GM12865 (cell line): Measurements from ENCODE around the gene FASTKD3.

Experiments used
- DNase-seq: peaks from one replicate; pipeline ENCODE4 v3.0.0; 2010; ENCODE audit warnings: low read depth
- H3K4me3 ChIP-seq: 2 replicates; pipeline ENCODE4 v1.5.1; 2011; ENCODE audit warnings: mild to moderate bottlenecking, low read depth, low read length, control low read depth
- TF ChIP-seq, protein P1 (sequence below): IDR thresholded peaks from 2 replicates; pipeline ENCODE4 v1.5.1; 2011; ENCODE audit warnings: low read length, control low read depth, low read depth, inconsistent platforms; ENCODE audit not compliant: insufficient read depth; ENCODE audit errors: missing control alignments

The FASTKD3 gene

DNA sequence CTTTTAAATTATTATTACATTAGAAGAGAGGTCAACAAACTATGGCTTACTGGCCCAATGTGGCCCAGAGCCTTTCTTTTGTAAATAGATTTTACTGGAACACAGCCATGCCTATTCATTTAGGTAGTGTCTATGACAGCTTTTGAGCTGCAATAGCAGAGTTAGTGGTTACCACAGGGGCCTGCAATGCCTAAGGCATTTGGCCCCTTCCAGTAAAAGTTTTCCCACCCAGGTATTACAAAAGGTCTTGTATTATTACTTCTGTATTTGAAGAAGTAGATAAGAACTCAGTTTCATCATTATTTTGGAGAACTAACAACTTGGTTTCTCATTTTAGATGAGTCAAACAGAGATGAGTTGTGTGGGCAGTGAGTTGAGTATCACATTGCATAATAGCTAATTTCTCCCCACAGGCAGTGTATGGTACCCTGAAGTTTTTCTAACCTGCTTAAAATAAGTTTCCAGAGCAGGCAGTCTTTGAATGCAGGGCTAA lies 9.6 kb upstream of the FASTKD3 start:
- TF ChIP-seq, protein P1, sequence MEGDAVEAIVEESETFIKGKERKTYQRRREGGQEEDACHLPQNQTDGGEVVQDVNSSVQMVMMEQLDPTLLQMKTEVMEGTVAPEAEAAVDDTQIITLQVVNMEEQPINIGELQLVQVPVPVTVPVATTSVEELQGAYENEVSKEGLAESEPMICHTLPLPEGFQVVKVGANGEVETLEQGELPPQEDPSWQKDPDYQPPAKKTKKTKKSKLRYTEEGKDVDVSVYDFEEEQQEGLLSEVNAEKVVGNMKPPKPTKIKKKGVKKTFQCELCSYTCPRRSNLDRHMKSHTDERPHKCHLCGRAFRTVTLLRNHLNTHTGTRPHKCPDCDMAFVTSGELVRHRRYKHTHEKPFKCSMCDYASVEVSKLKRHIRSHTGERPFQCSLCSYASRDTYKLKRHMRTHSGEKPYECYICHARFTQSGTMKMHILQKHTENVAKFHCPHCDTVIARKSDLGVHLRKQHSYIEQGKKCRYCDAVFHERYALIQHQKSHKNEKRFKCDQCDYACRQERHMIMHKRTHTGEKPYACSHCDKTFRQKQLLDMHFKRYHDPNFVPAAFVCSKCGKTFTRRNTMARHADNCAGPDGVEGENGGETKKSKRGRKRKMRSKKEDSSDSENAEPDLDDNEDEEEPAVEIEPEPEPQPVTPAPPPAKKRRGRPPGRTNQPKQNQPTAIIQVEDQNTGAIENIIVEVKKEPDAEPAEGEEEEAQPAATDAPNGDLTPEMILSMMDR, result no peak
- peak; percentile 73 for DNase-seq
- no peak overlapping the region for H3K4me3 ChIP-seq

DNA sequence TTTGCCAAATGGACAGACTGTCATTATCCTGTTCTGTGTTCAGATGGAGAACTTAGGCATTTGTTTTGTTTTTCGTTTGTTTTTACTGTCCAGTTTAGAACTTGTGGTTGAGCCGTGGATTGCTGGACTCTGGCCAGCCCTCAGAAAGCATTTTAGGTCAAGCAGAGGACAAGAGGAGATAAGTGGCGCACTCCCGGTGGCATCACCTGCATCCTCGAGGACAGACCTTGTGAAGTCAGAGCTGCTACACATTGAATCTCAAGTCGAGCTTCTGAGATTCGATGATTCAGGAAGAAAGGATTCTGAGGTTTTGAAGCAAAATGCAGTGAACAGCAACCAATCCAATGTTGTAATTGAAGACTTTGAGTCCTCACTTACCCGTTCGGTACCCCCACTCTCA lies 9.0 kb upstream of the FASTKD3 start:
- H3K4me3 ChIP-seq, result no peak overlapping the region
- no peak for DNase-seq
- TF ChIP-seq, protein P1, result no peak

DNA sequence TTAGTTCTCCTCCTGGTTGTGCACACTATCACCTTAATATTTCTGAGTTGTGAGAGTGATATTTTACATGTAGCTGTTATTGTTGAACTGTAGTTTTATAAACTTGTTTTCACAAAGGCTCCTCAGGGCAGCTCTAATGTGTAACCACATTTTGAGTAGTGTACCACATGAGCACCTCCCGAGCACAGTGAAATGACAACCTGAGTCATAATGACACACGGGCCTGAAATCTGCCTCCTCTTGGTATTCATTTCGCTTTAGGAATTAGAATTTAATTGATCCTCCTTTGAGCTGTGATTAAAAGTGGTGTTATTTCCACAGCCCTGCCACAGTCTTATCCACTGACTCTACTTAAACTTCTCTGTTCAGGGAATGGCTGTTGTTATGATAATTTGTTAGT lies 8.0 kb upstream of the FASTKD3 start:
- no peak overlapping the region for H3K4me3 ChIP-seq
- DNase-seq, result peak; percentile 48
- TF ChIP-seq, protein P1, result no peak

DNA sequence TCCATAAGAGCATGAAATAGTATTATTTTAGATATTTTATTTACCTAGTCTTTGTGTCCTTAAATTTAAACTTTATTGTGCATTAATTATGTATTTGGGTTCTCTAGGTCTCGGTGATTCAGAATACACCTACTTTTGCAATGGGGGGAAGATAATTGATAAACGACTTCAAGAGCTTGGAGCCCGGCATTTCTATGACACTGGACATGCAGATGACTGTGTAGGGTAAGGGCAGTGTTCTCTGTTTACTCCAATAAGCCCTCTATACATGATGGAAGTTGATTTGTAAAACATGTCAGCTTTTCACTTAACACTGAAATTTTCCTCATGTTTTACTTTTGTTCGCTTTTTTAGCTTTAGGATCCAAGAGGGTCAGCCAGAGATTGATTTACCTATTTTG lies 6.3 kb upstream of the FASTKD3 start:
- TF ChIP-seq, protein P1, result no peak
- DNase-seq, result no peak
- no peak overlapping the region for H3K4me3 ChIP-seq

DNA sequence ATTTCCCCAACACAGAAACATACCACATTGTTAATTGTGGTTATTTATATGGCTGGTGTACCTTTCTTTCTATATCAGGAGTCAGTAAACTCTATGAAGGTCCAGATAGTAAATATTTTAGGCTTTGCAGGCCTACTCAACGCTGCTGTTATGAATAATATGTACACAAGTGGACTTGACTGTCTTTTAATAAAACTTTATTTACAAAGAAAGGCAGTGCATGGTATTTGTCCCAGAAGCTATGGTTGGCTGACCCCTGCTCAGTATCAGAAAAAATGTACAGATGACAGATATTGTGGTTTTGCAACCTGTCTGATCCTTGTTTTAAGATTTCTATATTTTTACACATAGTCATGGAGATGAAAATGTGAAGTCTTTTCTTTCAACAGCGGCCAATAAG lies 5.8 kb upstream of the FASTKD3 start:
- no peak overlapping the region for H3K4me3 ChIP-seq
- TF ChIP-seq, protein P1, result no peak
- no peak for DNase-seq

DNA sequence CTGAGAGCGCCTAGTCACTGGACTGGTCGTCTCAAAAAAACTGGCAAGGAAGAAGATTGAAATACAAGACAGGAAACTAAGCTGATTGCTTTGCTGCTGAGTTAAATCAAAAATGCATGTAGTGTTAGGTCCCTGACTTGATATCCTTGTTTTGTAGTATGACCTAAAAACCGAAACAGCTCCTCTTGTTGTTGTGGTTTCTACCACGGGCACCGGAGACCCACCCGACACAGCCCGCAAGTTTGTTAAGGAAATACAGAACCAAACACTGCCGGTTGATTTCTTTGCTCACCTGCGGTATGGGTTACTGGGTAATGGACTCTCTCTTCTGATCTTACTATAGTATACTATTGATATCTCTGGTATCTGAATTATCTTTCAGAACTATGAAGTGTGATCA lies 4.4 kb upstream of the FASTKD3 start:
- TF ChIP-seq, protein P1, result no peak
- no peak overlapping the region for H3K4me3 ChIP-seq
- peak; percentile 62 for DNase-seq

DNA sequence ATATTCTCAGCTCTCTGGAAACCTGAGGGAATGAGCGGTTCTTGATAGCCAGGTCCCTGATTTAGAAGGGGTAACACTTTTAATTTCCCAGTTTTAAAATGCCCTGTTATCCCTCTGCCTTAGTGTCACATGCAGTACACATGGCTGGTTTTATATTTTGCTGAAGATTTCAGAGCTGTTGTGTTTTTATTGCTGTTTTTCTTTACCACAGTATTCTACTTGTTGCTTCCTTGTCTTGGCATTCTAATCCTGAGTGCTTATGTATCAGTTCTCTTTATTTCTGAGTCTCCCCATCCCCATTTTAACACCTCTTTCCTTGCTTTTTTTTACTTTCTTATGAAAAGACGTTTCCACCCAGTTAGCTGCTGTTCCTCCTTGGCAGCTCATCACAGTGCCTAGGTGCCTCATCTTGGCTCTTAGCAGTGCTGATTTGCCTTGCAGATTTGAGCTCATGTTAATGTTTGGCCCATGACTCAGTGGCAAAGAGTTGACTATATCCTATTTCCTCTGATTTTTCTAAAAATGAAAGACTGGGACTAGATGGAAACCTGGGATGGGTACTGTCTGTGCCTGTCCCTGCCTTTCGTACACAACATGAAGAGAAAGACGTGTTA lies 3.8 kb upstream of the FASTKD3 start:
- no peak overlapping the region for H3K4me3 ChIP-seq
- DNase-seq, result no peak
- TF ChIP-seq, protein P1, result no peak
